Stimulated activated CD4-positive, alpha-beta T cell treated with anti-CD3 and anti-CD28 coated beads, TNF-alpha, amount 100 ng/mL, for 1 hour (primary cell): ENCODE results near the gene KIF24.
"Not testable (repeated sequence)": the region's sequence is repeated elsewhere in the genome, so short reads cannot be mapped to it uniquely, and the experiment has no call there.

ENCODE experiments used
- DNase-seq, 3 donors: peaks; one replicate each; pipeline ENCODE4 v3.0.0-alpha.2; 2020; ENCODE audit warnings: low read depth in 3 of 3, low spot score in 1 of 3

KIF24 gene

DNA sequence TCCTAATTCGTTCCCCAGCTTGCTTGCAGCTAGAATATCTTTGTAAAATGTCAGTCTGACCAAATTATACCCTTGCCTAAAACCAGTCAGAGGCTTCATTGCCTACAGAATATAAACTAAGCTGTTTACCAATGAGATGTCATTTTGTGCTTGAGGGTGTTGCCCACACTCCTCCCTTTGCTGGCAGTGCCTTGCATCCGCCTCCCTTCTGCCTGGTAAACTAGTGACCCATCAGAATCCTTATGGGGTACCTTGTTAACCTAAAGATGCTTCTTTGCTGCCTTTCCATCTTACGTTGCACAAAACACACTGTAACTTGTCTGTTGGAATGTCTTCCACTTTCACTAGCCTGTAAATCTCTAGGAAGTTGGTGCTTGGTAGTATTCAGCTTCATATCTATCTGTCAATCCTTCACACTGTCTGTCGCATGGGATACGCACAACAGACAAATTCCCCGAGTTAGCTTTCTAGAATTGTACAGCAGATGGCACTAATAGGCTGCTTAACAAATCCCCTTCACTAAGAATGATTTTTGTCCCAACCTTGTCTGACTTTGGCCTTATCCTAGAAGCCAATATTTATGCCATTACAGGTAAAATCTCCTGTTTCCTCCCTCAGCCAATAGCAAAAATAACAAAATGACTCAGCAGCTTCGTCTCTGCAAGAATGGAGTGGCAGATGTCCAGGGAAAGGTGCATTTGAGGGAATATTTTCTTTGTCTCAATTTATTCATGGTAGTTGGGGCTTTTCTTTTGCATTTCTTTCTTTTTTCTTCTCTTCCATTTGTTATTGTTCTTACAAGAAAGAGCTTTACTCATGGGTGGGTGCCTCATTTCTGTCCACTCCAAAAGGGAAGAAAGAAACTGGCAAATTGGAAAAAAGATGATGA lies 3.3 kb upstream of the KIF24 start:
- no peak for DNase-seq

DNA sequence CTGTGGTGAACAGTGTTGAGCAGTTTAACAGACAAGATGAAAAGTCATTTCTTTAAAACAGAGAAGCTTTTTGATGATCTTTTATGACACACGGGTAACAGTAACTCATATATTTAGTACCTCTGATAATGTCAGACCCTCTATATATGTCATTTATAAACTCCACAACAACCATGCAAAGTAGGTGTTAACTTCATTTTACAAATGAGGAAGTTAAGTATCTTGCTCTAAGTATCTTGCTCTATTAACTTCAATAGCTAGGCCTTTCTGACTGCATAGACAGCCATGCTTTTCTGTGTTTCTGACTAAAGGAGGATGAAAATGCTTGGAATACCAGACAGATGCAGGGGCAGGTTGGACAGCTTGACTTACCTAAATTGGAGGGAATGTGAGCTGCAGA lies 2.1 kb upstream of the KIF24 start:
- no peak for DNase-seq

DNA sequence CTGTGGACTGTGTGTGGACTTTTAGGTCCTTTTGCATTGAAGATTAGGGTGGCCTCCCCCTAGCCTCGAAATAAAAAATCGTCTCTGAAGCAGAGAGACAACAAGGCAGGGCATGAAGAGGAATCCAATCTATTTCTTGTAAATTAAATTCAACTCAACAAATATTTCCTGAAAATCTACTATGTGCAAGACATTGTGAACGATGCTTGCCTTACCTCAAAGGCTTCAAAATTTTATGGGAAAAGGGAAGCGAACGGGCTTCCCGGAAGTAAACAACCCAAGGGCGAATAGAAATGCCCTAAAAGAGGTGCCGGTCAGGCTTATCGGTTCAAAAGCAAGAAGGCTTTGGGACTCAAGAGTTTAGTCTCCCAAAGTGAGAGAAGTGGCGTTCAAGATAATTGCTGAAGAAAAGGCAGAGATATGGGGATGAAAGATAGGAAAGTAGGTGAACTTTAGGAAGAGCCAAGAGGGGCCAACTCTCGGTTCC lies 525 bp downstream of the KIF24 start:
- no peak for DNase-seq

DNA sequence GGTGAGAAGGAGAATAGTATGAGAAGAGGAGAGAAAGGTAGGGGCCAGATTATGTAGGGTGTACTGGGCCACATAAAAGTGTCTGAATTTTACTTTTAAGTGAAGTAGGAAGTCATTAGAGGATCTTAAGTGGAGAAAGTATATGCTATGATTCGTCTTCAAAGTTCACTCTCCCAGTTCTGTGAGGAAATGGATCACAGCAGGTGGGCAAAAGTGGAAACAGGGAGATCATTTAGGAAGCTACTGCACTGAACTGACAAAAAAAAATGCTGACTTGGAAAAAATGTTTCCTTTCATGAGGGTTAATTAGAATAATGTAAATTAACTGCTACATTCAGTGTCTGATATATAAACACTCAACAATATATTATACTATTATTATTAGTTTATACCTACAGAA lies 2.4 kb downstream of the KIF24 start:
- no peak for DNase-seq

DNA sequence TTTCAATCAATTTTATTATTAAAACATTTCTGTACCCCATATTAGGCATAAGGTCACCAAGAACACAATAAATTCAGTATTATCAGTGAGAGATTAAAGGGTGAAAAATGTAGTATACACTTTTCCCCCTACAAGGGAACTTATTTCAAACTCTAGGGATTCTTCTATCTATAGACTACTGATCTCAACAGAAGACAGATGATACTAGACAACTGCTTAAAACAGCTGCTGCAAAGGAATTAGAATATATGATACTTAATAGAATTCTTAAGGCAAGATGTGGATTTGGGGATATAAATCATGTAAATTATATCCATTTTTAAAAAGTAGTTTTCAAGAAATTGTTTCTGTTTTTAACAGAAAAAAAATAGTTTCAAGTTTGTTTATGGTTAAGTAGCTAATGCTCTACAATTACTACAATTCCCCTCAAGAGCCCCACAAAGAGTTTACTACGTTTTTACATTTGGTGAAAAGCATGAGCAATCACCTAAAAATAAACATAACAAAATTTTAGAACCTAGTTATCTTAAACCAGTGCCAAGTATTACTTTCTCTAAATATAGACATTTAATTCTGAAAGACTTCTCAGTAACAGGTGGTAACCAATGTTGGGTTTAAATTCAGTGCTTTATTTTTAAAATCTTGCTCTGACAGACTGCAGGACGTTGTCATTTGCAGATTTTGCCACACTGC lies 6.0 kb downstream of the KIF24 start:
- DNase-seq, result no peak

DNA sequence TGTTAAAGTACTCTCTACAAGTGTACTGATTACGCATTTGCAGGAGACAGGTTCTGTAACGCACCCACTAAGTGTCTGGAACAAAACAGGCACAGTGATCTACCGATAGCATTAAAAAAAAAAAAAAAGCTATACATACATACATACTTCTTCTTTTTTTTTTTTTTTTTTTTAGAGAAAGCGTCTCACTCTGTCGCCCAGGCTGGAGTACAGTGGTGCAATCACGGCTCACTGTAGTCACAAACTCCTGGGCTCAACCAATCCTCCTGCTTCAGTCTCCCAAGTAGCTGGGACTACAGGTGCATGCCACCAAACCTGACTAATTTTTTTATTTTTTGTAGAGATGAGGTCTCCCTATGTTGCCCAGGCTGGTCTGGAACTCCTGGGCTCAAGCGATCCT lies 7.6 kb downstream of the KIF24 start:
- no peak for DNase-seq

DNA sequence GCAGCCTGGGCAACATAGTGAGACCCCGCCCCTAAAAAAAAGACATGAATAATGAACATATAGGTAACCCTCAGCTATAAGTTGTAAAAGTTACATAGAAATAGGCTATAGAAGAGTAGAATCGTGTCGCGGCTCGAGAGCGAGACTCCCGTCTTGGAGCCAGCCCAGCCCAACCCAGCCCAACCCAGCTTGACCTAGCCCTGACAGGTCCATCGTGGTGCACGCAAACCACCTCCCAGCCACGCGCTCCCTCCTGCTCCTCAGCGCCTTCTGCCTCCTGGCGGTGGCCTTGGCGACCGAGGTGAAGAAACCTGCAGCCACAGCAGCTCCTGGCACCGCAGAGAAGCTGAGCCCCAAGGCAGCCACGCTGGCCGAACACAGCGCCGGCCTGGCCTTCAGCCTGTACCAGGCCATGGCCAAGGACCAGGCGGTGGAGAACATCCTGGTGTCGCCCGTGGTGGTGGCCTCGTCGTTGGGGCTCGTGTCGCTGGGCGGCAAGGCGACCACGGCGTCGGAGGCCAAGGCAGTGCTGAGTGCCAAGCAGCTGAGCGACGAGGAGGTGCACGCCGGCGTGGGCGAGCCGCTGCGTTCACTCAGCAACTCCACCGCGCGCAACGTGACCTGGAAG lies 10.8 kb downstream of the KIF24 start:
- DNase-seq, result no peak

DNA sequence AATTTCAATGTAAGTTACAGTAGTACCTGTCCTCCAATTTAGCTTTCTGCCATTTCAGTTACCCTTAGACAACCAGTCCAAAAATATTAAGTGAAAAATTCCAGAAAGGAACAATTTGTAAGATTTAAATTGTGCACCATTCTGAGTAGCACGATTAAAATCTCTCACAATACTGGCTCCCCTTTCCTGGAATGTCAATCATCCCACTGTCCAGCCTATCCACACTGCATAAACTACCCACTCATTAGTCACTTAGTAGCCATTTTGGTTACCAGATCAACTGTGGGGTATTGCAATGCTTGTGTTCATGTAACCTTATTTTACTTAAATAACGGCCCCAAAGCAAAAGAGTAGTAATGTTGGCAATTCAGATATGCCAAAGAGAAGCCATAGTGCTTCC lies 11.6 kb downstream of the KIF24 start:
- no peak for DNase-seq

DNA sequence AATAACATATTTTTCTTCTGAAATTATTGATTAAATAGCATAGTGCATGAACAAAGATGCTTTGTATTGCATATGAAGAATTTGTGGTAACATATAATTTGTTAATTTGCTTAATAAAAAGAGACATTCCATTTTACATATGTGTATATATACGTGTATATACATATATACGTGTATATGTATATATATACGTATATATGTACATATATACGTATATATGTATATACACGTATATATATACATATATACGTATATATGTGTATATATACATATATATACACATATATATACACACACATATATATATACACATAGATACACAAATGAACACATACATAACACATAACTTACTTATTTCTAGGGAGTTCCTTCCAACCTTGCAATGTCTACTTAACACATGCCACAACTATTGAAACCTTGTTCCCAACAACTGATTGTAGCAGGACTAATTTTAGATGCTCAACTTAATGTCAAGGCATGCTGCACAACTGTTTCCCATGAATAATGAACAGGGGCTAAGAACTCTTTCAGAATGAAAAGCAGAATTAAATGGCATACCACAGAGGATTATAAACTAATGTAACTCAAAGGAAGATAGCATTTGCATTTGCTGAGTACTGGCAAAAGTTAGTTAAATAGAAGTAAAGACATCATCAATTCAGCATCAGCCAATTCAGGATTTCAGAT lies 17.4 kb downstream of the KIF24 start:
- DNase-seq, result no peak

DNA sequence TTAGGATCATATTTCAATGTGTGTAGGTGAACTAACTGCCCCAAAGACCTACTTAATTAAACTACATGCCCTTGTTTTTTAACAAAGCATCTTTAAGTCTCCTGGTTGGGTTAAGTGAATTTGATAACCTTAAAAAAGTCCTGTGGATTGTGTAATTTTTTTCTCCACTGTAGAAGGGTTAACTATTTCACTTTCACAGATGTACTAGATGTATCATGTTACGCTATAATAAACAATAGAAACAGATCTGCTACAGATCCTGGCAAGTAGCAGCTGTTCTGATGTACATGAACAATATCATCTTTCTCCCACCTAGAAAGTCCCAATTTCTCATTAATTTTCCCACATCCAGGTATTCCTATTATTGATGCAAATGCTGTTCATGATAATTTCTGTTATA lies 18.9 kb downstream of the KIF24 start:
- DNase-seq, result no peak

DNA sequence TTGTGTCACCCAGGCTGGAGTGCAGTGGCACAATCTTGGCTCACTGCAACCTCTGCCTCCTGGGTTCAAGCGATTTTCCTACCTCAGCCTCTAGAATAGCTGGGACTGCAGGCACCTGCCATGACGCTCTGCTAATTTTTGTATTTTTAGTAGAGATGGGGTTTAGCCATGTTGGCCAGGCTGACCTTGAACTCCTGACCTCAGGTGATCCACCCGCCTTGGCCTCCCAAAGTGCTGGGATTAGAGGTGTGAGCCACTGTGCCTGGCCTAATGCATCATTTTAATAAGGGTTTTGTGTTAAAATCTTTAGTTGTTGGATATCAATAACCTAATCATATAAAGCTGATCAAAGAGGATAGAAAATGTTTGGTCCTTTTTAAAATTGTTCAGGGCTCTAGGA lies 20.8 kb downstream of the KIF24 start:
- not testable (repeated sequence) for DNase-seq

DNA sequence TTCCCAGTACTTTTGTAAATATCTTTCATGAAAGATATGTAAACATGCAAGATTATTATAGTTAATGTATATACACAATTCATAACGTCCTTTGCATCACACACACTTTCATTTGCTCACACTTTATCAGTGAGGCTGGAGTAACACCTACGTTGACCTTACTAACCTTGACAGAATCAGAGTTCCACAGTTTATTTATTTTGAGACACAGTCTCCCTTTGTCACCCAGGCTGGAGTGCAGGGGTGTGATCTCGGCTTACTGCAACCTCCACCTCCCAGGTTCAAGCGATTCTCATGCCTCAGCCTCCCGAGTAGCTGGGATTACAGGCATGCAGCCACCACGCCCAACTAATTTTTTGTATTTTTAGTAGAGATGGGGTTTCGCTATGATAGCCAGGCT lies 28.0 kb downstream of the KIF24 start:
- not testable (repeated sequence) for DNase-seq

DNA sequence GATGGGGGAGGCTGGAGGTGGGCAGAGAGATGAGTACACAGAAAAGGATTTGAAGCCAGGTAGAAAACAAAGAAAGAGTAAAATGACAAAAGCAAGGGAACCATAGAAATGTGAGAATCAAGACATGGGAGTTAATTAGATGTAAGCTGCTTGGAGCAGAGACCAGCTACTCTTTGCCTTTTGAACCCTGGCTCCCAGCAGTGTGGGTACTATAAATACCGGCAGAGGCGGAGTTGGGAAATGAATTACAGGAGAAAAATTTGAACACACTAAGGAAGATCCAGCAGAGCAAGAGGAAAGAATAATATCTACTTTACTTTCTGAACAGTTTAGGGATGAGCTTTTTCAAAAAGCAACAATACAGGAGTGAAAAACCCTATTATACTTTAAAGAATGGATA lies 36.5 kb downstream of the KIF24 start:
- DNase-seq, result no peak

DNA sequence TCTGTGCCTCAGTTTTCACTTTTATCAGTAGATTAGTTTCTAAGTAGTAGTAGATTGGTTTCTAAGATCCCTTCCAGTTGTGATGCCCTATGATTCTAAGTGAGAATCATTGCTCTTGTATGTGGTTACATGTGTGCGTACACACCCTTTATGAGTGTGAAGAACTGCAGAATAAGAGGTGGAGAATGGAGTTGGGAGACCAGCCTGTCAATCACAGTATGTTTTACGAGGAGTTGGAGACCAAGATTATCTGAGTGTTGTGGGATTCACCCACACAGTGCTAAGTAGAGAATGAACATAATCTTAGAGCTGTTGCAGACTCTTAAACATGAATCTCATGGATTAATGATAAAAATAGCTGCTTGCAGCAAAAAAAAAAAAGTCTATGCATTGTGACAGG lies 37.6 kb downstream of the KIF24 start:
- DNase-seq, result no peak

DNA sequence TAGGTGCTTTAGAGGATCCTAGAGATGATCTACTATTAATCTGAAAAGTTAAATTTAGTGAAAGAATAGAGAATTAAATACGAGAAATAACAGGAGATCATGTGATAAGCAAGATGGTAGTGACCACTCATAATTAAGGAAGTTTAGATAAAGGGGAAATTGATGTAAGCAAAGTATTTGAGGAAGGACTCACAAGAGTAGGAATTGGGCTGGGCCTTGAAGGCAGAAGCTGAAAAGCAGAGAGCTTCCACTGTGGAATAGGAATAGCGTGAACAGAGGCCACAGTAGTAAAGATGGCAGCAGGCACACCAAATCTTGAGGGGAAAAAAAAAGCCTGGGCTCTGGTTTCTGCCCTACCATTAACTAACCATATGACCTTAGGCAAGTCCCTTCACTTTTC lies 38.0 kb downstream of the KIF24 start:
- DNase-seq, result no peak

DNA sequence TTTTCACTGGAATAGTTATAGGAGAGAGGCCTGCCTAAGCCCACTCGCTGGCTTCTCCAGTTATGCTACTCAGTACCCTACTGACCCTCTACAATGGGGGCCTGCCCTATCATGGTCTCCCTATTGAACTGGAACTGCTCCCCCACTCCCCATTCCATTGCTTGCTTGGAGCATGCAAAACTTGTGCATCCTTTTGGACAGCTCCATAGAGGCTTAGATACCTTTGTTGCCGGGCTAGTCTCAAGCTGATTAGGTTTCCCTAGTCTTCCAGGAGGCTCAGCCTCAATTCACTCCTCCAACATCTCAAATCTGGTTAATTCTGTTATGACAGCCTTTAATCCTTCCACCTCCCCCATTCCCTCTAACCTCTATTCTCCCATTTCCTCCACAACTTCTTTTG lies 39.9 kb downstream of the KIF24 start:
- no peak for DNase-seq

DNA sequence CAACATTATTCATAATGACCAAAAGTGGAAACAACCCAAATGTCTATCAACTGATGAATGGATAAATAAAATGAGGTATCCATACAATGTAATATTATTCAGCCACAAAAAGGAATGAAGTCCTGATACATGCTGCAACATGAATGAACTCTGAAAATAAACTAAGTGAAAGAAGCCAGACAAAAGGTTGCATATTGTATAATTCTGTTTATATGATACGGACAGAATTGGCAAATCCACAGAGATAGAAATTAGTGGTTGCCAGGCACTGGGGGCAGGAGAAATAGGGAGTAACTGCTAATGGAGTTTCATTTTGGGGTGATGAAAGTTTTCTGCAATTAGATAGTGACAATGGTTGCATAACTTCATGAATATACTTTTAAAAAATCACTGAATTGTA lies 47.0 kb downstream of the KIF24 start:
- no peak for DNase-seq

DNA sequence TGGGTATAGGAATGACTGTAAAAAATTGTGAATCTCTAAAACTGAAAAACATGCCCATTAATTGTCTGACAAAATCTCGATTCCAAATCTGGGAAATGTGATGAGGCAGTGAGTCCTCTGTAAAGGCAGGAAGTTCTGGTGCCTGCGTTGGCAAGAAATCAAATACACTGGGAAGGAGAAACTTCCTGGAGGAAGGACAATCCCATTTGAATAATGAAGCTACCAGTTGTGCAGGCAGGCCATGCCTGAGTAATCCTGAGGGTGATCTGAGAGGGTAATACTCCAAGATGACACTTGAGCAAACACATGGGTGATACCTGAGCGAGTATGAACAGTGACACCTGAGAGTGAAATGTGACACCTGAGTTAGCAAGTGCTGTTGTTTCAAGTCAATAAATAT lies 49.7 kb downstream of the KIF24 start:
- DNase-seq, result no peak
